Activated T-cell treated with anti-CD3 and anti-CD28 coated beads, Interleukin-2, amount 50 U/mL, for 72 hours (primary cell): ENCODE measurements around the gene DENND1A. TPM values are rescaled to one million over a fixed set of nuclear protein-coding genes. Genes with fewer than 3 reads are reported as not detected.

Experiments
- ATAC-seq, 2 donors: fragments of 150-1000 bp; cut with Tn5 transposase; replicated peaks in 1 of 2; 2 replicates each; pipeline ENCODE4 v1.10.0; 2021; ENCODE audit warnings: moderate library complexity in 2 of 2, mild to moderate bottlenecking in 1 of 2
- DNase-seq, 2 donors: peaks; one replicate each; pipeline ENCODE4 v3.0.0; 2021 to 2022; ENCODE audit warnings: mixed read lengths in 1 of 2
- H3K27ac Mint-ChIP-seq: one replicate; pipeline ENCODE4 v1.8.0; 2022; ENCODE audit warnings: mild to moderate bottlenecking, moderate library complexity, mixed read lengths
- H3K27me3 Mint-ChIP-seq: one replicate; pipeline ENCODE4 v1.8.0; 2022; ENCODE audit warnings: low read depth, mixed read lengths
- H3K36me3 Mint-ChIP-seq, 2 donors: one replicate each; pipeline ENCODE4 v1.8.0; 2022; ENCODE audit warnings: mixed read lengths in 2 of 2, mild to moderate bottlenecking in 1 of 2; ENCODE audit not compliant: insufficient read depth in 2 of 2
- H3K4me1 Mint-ChIP-seq: one replicate; pipeline ENCODE4 v1.8.0; 2022; ENCODE audit warnings: low read depth, mixed read lengths
- H3K4me3 Mint-ChIP-seq, 2 donors: one replicate each; pipeline ENCODE4 v1.8.0; 2022; ENCODE audit warnings: mild to moderate bottlenecking in 2 of 2, mixed read lengths in 2 of 2, moderate library complexity in 2 of 2
- H3K9me3 Mint-ChIP-seq, 2 donors: one replicate each; pipeline ENCODE4 v1.8.0; 2022; ENCODE audit warnings: mixed read lengths in 2 of 2
- total RNA-seq, 2 donors: library from RNA; stranded (reverse); gene quantifications; one replicate each; pipeline ENCODE4 v1.2.3, GENCODE V29; 2022

Gene DENND1A
- total RNA-seq, 2 donors from 2014 or later: 18.3 to 18.5 TPM

DNA sequence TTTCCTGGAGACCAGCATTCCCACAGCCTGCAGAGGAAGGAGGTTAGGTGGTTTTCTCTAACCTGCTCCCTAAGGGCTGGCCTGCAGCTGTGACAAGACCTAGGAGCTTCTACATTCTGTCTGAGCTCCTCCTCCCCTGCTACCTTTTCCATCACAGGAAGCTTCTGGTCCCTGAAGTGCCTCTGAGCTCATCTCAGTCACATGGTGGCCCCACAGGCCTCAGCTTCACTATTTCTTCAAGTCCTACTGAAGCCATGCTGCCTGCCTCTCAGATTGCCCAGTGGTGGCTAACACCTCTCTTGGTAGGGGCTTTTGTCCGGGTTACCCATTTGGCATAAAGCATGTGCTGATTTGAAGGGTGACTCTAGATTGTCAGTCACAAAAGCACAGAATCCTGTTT is 314.5 kb downstream of the DENND1A start:
- ATAC-seq: no peak
- Mint-ChIP-seq H3K36me3 (no peaks in the 10 kb centered on the region), H3K27me3 (no peaks in the 10 kb centered on the region), H3K27ac (no peak overlapping the region), H3K4me3 (no peak overlapping the region), H3K9me3 (no peaks in the 10 kb centered on the region), H3K4me1 (no peaks in the 10 kb centered on the region)
- no peak for DNase-seq

DNA sequence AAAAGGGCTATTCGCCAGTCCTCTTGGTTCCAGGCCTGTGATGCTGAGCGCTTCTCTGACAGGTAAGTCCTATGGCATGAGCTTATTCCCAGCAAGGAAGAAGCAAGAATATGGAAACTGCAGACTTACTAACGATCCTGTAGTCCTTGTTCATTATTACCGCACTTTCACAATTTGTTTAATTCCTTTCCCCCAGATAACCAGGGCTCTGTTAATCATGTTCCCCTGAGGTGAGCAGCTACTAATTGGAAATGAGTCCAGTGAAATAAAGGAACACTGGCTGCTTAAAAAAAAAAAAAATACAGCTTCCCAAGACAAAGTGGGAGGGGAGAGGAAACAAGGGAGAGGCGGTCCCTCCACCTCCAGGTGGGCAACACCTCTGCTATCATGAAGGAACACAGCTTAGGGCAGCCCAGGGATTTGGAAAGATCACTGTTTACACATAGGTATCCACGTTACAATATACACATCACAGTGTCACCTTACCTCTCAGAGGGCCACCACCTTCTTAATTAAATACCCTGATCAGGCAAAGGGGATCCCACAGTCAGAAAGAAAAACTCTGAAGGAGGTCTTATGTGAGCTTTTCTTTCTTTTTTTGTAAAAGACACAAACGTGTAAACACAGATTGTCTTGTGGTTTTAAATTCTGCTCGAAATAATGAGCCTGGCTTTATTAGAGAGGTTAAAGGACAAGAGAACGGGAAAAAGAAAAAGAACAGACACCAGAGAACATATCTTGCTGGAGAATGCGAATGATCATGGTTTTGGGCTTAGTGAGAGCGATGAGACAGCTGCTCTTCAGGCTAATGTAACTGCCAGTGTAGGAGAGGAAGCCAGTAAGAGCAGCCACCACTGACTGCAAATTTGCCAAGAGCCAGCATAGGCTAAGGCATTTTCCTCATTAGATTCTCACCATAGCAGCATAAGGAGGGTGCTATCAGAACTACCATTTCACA is 315.3 kb downstream of the DENND1A start:
- H3K4me1 Mint-ChIP-seq: no peaks in the 10 kb centered on the region
- no peak for DNase-seq
- no peak overlapping the region for H3K27ac Mint-ChIP-seq
- H3K27me3 Mint-ChIP-seq: no peaks in the 10 kb centered on the region
- ATAC-seq: no peak
- no peaks in the 10 kb centered on the region for H3K36me3 Mint-ChIP-seq
- no peaks in the 10 kb centered on the region for H3K9me3 Mint-ChIP-seq
- H3K4me3 Mint-ChIP-seq: no peak overlapping the region

DNA sequence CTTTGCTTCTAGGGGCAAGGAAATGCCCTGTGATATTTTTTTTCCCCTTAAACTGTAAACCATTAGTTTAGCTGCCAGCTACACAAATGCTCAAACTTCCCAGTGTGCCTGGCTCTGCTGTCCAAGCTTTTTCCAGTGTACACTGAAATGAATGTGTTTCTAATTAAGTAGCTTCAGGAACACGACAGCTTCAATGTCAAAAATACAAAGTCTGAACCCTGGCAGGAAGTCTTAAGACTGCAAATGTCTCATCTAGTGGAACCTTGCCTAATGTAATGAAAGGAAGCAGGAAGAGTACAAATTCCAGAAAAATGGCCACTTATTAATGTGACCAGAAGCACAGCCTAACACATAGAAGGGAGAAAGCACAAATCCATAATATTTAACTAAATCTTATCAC is 318.7 kb downstream of the DENND1A start:
- Mint-ChIP-seq H3K4me3 (no peak overlapping the region), H3K4me1 (no peaks in the 10 kb centered on the region), H3K36me3 (no peaks in the 10 kb centered on the region), H3K27me3 (no peaks in the 10 kb centered on the region), H3K27ac (no peak overlapping the region), H3K9me3 (no peaks in the 10 kb centered on the region)
- ATAC-seq (no peak), DNase-seq (no peak)

DNA sequence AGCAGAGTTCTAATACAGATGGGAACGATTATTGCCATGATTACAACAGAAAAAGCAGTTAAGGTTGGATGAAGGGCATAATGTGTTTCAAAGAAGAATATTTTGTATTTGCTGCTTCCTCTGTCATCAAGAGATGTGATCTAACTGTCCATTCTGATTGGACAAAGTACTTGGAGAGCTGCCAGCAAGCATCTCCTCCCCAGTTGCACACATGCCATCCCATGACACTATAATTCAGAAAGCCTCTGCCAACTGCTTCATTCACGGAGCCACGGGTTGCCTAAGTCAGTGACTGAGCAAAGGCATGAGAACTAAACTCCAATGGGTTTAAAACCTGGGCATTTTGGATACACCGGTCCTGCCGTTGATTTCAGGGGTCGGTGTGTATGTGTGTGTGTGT is 320.1 kb downstream of the DENND1A start:
- no peak for DNase-seq
- H3K4me3 Mint-ChIP-seq: no peak overlapping the region
- no peak overlapping the region for H3K27ac Mint-ChIP-seq
- H3K36me3 Mint-ChIP-seq: no peaks in the 10 kb centered on the region
- H3K4me1 Mint-ChIP-seq: no peaks in the 10 kb centered on the region
- no peaks in the 10 kb centered on the region for H3K9me3 Mint-ChIP-seq
- H3K27me3 Mint-ChIP-seq: no peaks in the 10 kb centered on the region
- ATAC-seq: no peak

DNA sequence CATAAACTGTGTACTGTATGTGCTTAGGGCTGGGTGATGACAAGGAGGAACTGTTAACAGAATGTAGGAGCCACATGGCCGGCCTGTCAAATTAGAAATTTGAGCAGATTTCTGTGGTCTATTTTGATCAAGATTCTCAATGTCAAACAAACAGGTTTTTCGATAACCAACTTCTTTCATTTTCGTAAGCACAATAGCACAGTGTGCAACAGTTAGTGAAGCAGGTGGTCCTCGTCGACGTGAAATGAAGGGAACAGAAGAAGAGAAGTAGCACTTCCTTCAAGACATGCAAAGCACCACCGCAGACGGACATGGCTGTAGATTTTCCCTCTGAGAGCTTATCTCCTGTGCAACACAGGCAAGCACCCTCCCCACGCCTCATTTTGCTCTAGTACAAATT is 321.8 kb downstream of the DENND1A start:
- Mint-ChIP-seq H3K4me3 (no peak overlapping the region), H3K36me3 (no peaks in the 10 kb centered on the region), H3K27ac (no peak overlapping the region), H3K4me1 (no peaks in the 10 kb centered on the region), H3K27me3 (no peaks in the 10 kb centered on the region), H3K9me3 (no peaks in the 10 kb centered on the region)
- ATAC-seq: no peak
- DNase-seq: no peak

DNA sequence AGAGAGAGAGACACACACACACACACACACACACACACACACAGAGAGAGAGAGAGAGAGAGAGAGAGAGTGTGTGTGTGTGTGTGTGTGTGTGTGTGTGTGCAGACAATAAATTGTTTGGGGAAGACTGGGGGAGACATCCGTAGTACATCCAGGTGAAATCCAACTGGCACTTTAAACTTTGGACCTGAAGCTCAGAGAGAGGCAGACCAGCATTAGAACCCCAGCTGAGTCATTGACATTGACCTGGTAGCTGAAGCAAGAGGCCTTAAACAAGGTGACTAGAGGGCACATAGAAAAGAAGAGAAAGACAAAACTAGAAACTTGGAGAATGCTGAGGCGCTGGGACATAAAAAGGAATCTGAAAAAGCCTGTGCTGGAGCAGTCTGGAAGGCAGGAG is 322.4 kb downstream of the DENND1A start:
- H3K9me3 Mint-ChIP-seq: no peaks in the 10 kb centered on the region
- no peaks in the 10 kb centered on the region for H3K27me3 Mint-ChIP-seq
- ATAC-seq (no peak), DNase-seq (no peak)
- no peak overlapping the region for H3K27ac Mint-ChIP-seq
- no peaks in the 10 kb centered on the region for H3K36me3 Mint-ChIP-seq
- H3K4me3 Mint-ChIP-seq: no peak overlapping the region
- H3K4me1 Mint-ChIP-seq: no peaks in the 10 kb centered on the region

DNA sequence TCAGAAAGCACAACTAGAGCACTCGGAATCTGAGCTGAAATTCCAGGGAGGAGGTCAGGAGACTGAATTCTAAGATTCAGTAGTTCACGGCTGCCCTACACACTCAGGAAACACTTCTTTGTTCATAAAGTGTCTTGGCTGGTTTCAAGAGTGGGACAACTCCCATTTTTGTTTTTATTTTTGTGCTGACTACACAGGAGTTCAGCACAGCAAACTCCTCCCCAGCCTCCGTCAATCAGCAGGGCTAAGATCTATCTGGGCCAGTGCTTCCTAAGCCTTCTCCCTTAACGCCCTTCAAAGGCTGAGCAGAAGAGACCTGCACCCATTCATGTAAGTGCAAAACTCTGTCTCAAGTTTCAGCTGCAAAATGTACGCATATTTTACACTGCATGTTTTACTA is 323.8 kb downstream of the DENND1A start:
- H3K4me3 Mint-ChIP-seq: no peak overlapping the region
- ATAC-seq (no peak), DNase-seq (no peak)
- H3K27ac Mint-ChIP-seq: no peak overlapping the region
- H3K9me3 Mint-ChIP-seq: no peaks in the 10 kb centered on the region
- H3K27me3 Mint-ChIP-seq: no peaks in the 10 kb centered on the region
- no peaks in the 10 kb centered on the region for H3K4me1 Mint-ChIP-seq
- H3K36me3 Mint-ChIP-seq: no peaks in the 10 kb centered on the region

DNA sequence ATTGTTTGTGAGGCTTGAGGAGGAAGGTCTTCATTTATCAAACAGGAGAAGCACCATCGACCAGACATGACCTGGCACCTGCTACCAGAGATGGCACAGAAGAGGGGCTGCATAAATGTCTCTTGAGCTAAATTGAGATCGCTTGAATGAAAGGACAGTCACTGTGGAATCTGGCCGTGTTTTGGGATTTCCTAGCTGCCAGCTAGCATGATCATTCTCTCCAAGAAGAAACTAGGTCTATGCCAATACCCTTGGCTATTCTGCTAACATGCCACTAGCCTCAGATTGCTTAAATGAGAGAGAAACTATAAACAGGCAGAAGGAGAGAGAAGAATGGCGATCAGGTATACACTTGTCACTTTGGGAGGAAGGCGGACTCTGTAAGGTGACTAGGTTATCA is 324.6 kb downstream of the DENND1A start:
- Mint-ChIP-seq H3K36me3 (no peaks in the 10 kb centered on the region), H3K4me1 (no peaks in the 10 kb centered on the region), H3K4me3 (no peak overlapping the region), H3K9me3 (no peaks in the 10 kb centered on the region), H3K27ac (no peak overlapping the region), H3K27me3 (no peaks in the 10 kb centered on the region)
- no peak for ATAC-seq
- no peak for DNase-seq

DNA sequence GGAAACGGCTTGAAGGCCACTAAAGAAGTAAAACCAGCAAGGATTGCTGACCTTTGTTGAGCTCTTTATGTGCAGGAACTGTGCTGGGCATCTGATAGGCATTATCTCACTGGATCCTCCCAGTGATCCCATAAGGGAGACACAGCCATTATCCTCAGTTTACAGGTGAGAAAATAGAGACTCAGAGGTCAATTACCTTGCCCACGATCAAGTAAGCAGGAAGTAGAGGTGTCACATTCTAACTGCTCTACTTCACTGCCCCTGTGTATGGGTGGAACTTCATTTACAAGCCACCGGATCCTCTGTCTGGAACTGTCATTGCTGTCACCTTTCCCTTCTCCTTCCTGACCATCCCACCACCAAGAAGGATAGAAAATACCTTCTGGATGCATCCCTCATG is 325.1 kb downstream of the DENND1A start:
- ATAC-seq: no peak
- Mint-ChIP-seq H3K4me3 (no peak overlapping the region), H3K27ac (no peak overlapping the region), H3K36me3 (no peaks in the 10 kb centered on the region), H3K9me3 (no peaks in the 10 kb centered on the region), H3K27me3 (no peaks in the 10 kb centered on the region), H3K4me1 (no peaks in the 10 kb centered on the region)
- no peak for DNase-seq

DNA sequence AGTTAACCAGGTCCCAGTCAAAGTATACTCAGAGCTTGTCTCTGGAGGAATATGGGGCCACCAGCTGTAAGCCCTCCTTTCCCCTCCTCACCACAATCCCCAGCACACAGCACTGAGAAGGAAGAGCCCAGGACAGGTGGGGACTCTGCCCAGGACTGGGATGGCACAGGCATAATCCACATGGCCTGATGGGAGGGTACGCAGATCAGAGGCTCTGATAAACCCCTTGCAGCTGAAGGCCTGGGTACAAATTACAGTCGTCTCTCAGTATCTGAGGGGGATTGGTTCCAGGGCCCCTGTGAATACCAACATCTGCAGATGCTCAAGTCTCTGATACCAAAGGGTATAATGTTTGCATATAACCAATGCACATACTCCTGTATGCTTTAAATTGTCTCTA is 328.1 kb downstream of the DENND1A start:
- DNase-seq (no peak), ATAC-seq (no peak)
- H3K36me3 Mint-ChIP-seq: no peaks in the 10 kb centered on the region
- H3K27ac Mint-ChIP-seq: no peak overlapping the region
- no peaks in the 10 kb centered on the region for H3K4me1 Mint-ChIP-seq
- no peaks in the 10 kb centered on the region for H3K27me3 Mint-ChIP-seq
- no peaks in the 10 kb centered on the region for H3K9me3 Mint-ChIP-seq
- H3K4me3 Mint-ChIP-seq: no peak overlapping the region

DNA sequence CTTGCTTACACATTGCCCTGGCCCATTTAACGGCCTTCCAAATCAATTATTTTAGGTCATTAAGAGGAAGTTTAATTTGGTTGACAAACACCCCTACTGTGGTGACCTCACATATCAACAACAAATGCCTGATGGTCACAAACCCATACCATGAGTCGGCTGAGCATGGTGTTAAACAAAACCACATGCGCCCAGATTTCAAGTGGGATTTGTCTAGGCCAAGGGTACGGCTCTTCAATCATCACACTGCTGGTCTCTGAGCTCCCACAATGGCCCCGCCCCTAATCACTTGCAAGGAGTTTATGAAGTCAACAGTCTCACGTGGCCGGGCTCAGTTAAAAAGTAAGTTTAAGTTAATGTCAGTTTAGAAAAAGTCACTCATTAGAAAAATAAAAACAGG is 330.1 kb downstream of the DENND1A start:
- DNase-seq (no peak), ATAC-seq (no peak)
- Mint-ChIP-seq H3K36me3 (no peaks in the 10 kb centered on the region), H3K9me3 (no peaks in the 10 kb centered on the region), H3K27me3 (no peaks in the 10 kb centered on the region), H3K4me1 (no peaks in the 10 kb centered on the region), H3K4me3 (no peak overlapping the region), H3K27ac (no peak overlapping the region)

DNA sequence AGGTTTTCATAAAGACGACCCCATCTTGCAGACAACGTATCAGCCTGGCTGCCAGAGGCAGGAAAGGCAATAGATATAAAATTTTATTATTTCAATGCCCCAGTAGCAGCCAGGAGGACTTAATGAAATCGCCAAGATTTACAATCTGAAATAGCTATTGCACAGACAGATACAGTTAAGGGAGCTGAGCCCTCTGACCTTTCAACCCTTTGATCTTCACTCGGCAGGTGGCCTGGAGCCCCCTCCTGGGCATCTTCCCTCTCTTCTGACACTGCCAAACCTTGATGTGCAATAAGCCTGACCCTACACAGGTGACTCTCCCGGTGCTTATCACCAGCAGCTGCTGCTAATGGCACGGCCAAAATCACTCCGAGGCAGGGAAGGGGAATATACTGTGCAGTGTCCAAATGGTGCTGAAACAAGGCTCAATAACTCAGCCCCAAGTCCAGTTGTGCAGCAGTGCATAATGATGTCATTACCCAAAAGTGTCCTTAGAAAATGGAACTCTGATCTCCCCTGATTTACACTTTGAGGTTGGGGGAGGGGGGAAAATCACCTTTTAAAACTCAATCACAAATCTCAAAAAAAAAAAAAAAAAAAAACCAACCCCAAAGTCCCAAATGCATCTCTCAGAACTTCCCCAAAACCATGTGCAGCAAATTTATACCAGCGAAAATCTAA is 331.9 kb downstream of the DENND1A start:
- H3K36me3 Mint-ChIP-seq: no peaks in the 10 kb centered on the region
- H3K27ac Mint-ChIP-seq: no peak overlapping the region
- H3K4me3 Mint-ChIP-seq: no peak overlapping the region
- DNase-seq (no peak), ATAC-seq (no peak)
- no peaks in the 10 kb centered on the region for H3K4me1 Mint-ChIP-seq
- H3K27me3 Mint-ChIP-seq: no peaks in the 10 kb centered on the region
- no peaks in the 10 kb centered on the region for H3K9me3 Mint-ChIP-seq

DNA sequence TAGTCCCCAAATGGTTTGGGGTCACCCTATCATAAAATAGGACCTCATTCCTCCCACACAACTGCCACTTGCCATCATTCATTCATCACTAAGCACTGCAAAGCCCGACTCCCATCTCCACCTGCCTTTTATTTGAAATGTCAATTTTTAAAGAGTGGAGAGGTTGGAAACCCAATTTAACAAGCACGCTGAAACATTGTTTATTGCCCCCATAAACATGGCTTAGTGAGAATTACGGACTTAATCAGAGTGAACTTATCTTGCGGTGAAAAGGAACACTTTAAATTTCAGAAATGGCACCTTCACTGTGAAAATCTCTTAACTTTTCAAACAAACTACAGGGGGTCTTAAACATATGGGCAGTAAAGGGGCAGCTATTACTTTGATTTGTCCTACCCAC is 332.9 kb downstream of the DENND1A start:
- DNase-seq (no peak), ATAC-seq (no peak)
- Mint-ChIP-seq H3K27ac (no peak overlapping the region), H3K4me3 (no peak overlapping the region), H3K36me3 (no peaks in the 10 kb centered on the region), H3K27me3 (no peaks in the 10 kb centered on the region), H3K4me1 (no peaks in the 10 kb centered on the region), H3K9me3 (no peaks in the 10 kb centered on the region)
